ENCODE measurements around the gene CTPS2. TPM values are rescaled to one million over a fixed set of nuclear protein-coding genes. Genes with fewer than 3 reads are reported as not detected.

The CTPS2 gene
- total RNA-seq, 2 donors from 2014 or later, result 17.7 to 18.9 TPM

DNA sequence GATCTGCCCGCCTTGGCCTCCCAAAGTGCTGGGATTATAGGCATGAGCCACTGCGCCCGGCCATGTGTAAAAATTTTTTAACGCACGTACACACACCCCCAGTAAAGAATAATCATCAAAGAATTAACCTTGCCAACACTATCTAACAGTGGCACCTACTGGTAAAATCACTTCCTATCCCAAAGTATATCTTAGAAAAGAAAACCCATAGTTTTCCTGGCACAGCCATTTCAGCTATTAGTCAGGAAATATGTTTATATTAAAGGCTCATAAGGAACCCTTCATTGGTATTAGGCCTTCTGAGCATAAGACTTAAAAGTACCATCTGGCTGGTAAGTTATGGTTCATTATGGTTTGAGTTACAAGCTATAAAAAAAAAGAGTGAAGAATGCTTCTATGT lies 48.4 kb downstream of the CTPS2 start:
- Histone ChIP-seq H3K27ac (no peak overlapping the region), H3K4me3 (no peak overlapping the region), H3K4me1 (no peaks in the 10 kb centered on the region), H3K9me3 (no peaks in the 10 kb centered on the region), H3K9ac (ENCODE audit: low read depth in 2 of 2, low read length in 2 of 2) (no peak overlapping the region), H3K36me3 (no peaks in the 10 kb centered on the region), H3K27me3 (no peaks in the 10 kb centered on the region)
- DNase-seq, result no peak
- TF ChIP-seq, protein P1, sequence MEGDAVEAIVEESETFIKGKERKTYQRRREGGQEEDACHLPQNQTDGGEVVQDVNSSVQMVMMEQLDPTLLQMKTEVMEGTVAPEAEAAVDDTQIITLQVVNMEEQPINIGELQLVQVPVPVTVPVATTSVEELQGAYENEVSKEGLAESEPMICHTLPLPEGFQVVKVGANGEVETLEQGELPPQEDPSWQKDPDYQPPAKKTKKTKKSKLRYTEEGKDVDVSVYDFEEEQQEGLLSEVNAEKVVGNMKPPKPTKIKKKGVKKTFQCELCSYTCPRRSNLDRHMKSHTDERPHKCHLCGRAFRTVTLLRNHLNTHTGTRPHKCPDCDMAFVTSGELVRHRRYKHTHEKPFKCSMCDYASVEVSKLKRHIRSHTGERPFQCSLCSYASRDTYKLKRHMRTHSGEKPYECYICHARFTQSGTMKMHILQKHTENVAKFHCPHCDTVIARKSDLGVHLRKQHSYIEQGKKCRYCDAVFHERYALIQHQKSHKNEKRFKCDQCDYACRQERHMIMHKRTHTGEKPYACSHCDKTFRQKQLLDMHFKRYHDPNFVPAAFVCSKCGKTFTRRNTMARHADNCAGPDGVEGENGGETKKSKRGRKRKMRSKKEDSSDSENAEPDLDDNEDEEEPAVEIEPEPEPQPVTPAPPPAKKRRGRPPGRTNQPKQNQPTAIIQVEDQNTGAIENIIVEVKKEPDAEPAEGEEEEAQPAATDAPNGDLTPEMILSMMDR (IDR thresholded peaks at IDR 0.05), result no peak
- intact Hi-C loops (cut with DNase I), result no loop called here

DNA sequence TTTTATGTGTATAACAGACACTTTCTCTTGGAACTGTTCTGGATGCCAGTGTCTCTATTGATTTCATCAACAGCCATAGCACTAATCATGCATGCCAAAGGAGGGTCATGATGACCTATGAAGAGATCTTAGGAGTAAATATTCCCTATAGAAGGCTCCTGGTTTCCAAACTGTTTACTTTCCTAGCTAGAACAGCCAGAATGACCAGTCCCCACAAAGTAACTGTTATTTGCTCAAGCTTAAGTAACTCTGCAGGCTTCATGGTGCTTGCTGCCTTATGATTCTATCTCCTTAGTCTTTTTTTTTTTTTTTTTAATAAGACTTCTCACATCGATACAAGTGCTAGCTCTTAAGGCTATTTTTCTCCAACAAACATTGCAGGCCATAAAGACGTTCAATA lies 50.1 kb downstream of the CTPS2 start:
- intact Hi-C loops (cut with DNase I), result no loop called here

DNA sequence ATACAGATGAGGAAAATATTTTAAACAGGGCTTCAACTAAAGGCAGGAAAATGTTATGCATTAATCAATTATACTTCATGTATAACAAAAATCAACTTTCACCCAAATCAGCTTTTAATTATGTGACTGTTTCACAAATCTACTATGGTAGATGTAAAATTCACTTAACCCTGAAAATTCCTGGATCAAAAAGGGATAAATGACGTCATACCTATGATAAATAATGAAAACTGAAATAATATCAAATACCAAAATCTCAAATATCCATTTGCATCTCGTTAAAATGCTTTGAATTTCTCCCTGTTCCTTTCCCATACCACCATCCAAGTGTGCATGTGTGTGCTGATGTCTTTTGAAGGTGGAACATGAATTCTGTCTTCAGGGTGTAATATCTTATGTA lies 51.0 kb downstream of the CTPS2 start:
- no peaks in the 10 kb centered on the region for H3K27me3 ChIP-seq
- no peak for DNase-seq
- TF ChIP-seq, protein P1 (IDR thresholded peaks at IDR 0.05), result no peak
- H3K4me3 ChIP-seq, result no peak overlapping the region
- intact Hi-C loops (cut with DNase I), result no loop called here
- H3K36me3 ChIP-seq, result no peaks in the 10 kb centered on the region
- H3K9me3 ChIP-seq, result no peaks in the 10 kb centered on the region
- H3K27ac ChIP-seq, result no peak overlapping the region
- no peak overlapping the region for H3K9ac ChIP-seq (ENCODE audit: low read depth in 2 of 2, low read length in 2 of 2)
- no peaks in the 10 kb centered on the region for H3K4me1 ChIP-seq

More for the DNA sequence above, 50.1 kb downstream of the CTPS2 start:
- H3K4me3 ChIP-seq, result no peak overlapping the region
- no peak overlapping the region for H3K27ac ChIP-seq
- no peaks in the 10 kb centered on the region for H3K36me3 ChIP-seq
- no peak overlapping the region for H3K9ac ChIP-seq (ENCODE audit: low read depth in 2 of 2, low read length in 2 of 2)
- DNase-seq, result no peak
- TF ChIP-seq, protein P1 (IDR thresholded peaks at IDR 0.05), result no peak
- H3K27me3 ChIP-seq, result no peaks in the 10 kb centered on the region
- no peaks in the 10 kb centered on the region for H3K9me3 ChIP-seq
- no peaks in the 10 kb centered on the region for H3K4me1 ChIP-seq

DNA sequence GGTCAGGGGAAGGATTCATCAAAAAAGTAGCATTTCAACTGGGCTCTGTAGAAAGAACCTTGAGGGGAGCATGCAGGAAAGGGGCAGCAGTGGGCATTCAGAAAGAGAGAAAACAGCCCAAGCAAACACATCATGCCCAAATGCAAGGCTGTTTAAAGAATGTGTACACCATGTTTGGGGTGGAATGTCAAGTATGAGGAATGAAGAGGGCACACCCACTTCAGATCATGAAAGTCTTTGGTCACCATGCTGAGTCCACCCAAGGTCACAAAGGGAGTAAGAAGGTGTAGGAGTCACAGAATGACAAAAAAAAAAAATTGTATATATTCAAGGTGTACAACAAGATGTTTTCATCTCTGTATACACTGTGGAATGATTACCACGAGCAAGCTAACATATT lies 53.1 kb downstream of the CTPS2 start:
- no peaks in the 10 kb centered on the region for H3K4me1 ChIP-seq
- H3K9ac ChIP-seq (ENCODE audit: low read depth in 2 of 2, low read length in 2 of 2), result no peak overlapping the region
- no peaks in the 10 kb centered on the region for H3K36me3 ChIP-seq
- H3K27me3 ChIP-seq, result no peaks in the 10 kb centered on the region
- no peak for DNase-seq
- H3K27ac ChIP-seq, result no peak overlapping the region
- TF ChIP-seq, protein P1 (IDR thresholded peaks at IDR 0.05), result no peak
- H3K4me3 ChIP-seq, result no peak overlapping the region
- H3K9me3 ChIP-seq, result no peaks in the 10 kb centered on the region
- intact Hi-C loops (cut with DNase I), result no loop called here

DNA sequence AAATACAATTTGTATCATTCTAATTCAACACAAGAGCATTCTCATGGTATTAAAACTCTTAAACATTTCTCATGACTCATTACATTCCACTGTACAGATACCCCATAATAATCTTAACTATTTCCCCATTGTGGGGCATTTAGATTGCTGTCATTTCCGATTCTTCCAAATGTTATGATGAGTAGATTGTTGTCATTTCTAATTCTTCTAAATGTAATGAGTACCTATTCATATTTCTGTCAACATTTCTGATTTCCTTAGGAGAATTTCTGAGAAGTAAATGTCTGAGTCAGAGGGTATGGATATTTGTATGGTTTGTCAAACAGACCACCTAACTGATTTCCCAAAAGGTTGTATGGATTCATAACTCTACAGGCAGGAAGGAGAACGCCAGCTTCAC lies 54.2 kb downstream of the CTPS2 start:
- Histone ChIP-seq H3K36me3 (no peaks in the 10 kb centered on the region), H3K4me3 (no peak overlapping the region), H3K27ac (no peak overlapping the region), H3K9me3 (no peaks in the 10 kb centered on the region), H3K27me3 (no peaks in the 10 kb centered on the region), H3K9ac (ENCODE audit: low read depth in 2 of 2, low read length in 2 of 2) (no peak overlapping the region), H3K4me1 (no peaks in the 10 kb centered on the region)
- TF ChIP-seq, protein P1 (IDR thresholded peaks at IDR 0.05), result no peak
- DNase-seq, result no peak
- intact Hi-C loops (cut with DNase I), result no loop called here

DNA sequence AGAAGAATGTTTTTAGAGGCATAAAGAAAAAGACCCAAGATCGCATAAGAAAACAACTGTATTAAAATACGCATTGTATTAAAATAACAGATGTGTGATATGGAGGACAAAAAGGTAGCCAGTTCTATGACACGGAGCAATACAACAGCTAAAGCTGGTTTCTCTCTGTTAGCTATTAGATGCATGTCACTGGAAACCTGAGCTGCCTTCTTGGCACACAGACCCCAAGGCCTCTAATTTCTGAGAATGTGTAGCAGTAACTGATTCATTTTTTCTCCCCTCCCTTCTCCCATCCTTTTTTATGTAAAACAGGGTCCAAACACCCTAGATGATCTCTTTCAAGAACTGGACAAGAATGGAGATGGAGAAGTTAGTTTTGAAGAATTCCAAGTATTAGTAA lies 58.4 kb downstream of the CTPS2 start:
- H3K4me1 ChIP-seq, result no peaks in the 10 kb centered on the region
- no peaks in the 10 kb centered on the region for H3K36me3 ChIP-seq
- intact Hi-C loops (cut with DNase I), result no loop called here
- TF ChIP-seq, protein P1 (IDR thresholded peaks at IDR 0.05), result no peak
- no peak for DNase-seq
- no peaks in the 10 kb centered on the region for H3K9me3 ChIP-seq
- no peak overlapping the region for H3K9ac ChIP-seq (ENCODE audit: low read depth in 2 of 2, low read length in 2 of 2)
- no peaks in the 10 kb centered on the region for H3K27me3 ChIP-seq
- H3K27ac ChIP-seq, result no peak overlapping the region
- H3K4me3 ChIP-seq, result no peak overlapping the region

All from colonic mucosa (tissue), 4 donors.